NB4 (cell line): ENCODE results near the gene TBC1D3I.
"Not testable (repeated sequence)": the region's sequence is repeated elsewhere in the genome, so short reads cannot be mapped to it uniquely, and the experiment has no call there.

Experiments used
- CTCF ChIP-seq: IDR thresholded peaks from one replicate; pipeline ENCODE4 v1.5.1; 2012; ENCODE audit warnings: low read depth, low read length
- MAX ChIP-seq: IDR thresholded peaks from 2 replicates; pipeline ENCODE4 v1.6.1; 2011; ENCODE audit warnings: low read depth, low read length
- MYC ChIP-seq: IDR thresholded peaks from 2 replicates; pipeline ENCODE4 v1.6.1; 2011; ENCODE audit warnings: low read depth, low read length
- POLR2A ChIP-seq: IDR thresholded peaks from 2 replicates; pipeline ENCODE4 v1.6.1; 2011; ENCODE audit warnings: mild to moderate bottlenecking; ENCODE audit not compliant: insufficient read length; ENCODE audit errors: extremely low read depth

GRCh38 chr17:36210439-36211211 lies 53.7 kb downstream of the TBC1D3I start, which contains the start of gene CCL4L2:
- TF ChIP-seq CTCF, MAX, POLR2A, MYC: not testable (repeated sequence)
